ENCODE results near the gene ARTN. TPM values are rescaled to one million over a fixed set of nuclear protein-coding genes. Genes with fewer than 3 reads are reported as not detected.
A peak's percentile ranks its signal among the peaks of the same experiment; 100 is the strongest.

The ARTN gene
- total and polyA plus RNA-seq, 4 donors, result 1.8 to 4.9 (median 2.1) TPM; not detected in 1

DNA sequence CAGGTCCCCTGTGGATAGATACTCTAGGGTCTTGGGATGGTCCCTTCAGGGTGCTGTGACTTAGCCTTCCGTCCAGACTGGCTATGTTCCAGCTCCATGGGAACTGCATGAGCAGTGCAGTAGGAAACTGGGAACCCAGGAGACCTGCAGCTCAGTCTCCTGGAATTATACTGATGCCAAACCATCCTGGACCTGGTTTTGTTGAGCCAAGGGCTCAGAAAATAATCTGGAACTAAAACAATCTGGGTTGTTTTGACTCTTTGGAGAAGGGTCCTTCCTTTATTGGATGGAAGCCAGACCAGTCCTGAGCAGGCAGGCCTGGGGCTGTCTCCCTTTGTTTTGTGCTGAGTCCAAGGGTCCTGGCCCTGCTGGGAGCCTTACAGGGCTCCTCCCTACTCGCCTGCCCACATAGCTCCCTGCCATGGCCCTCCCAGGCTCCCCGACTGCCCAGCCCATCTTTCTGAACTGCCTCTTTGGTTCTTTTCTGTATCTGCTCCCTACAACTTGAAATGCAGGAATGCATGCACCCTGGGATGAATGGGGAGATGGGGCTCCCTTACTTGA is 14.4 kb downstream of the ARTN start:
- H3K27me3 ChIP-seq (ENCODE audit: control insufficient read depth in 1 of 2, insufficient read depth in 2 of 2, low read length in 1 of 2), result no peaks in the 10 kb centered on the region
- WGBS, 2 donors, result 4 to 10% methylated on average over 3 of the region's 3 CpGs
- intact Hi-C loops (cut with DNase I), result loop anchor here in 1 of 2 donors (10.0 kb wide), 1 partner anchor 413 kb away; the partner anchor contains the start of gene PTPRF
- no peaks in the 10 kb centered on the region for H3K4me1 ChIP-seq (ENCODE audit: control insufficient read depth in 1 of 2, insufficient read depth in 2 of 2, low read length in 2 of 2)
- no peak for DNase-seq
- H3K9me3 ChIP-seq (ENCODE audit: control insufficient read depth, low read length), result no peaks in the 10 kb centered on the region
- peak overlapping the region in 1 of 2 donors; percentile 59 for H3K4me3 ChIP-seq (ENCODE audit: low read length in 2 of 2)
- H3K36me3 ChIP-seq (ENCODE audit: control insufficient read depth in 1 of 2, insufficient read depth in 2 of 2, low read length in 1 of 2), result no peaks in the 10 kb centered on the region
- no peak for ATAC-seq (ENCODE audit: low FRiP score)
- no peak overlapping the region for H3K27ac ChIP-seq (ENCODE audit: low read depth in 1 of 2, low read length in 2 of 2)

DNA sequence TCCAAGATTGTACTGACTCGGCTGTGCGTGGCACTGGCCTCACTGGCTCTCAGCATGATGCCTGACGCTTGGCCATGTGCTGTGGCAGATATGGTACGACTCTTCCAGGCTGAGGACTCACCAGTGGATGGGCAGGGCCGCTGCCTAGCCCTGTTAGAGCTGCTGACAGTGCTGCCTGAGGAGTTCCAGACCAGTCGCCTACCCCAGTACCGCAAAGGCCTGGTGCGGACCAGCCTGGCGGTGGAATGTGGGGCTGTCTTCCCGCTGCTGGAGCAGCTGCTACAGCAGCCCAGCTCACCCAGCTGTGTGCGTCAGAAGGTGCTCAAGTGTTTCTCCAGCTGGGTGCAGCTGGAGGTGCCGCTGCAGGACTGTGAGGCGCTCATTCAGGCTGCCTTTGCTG is 16.1 kb downstream of the ARTN start:
- intact Hi-C loops (cut with DNase I), result loop anchor here in 1 of 2 donors (10.0 kb wide), 1 partner anchor 415 kb away; the partner anchor contains the start of gene PTPRF
- WGBS, 2 donors, result 85 to 87% methylated on average over 13 of the region's 13 CpGs

DNA sequence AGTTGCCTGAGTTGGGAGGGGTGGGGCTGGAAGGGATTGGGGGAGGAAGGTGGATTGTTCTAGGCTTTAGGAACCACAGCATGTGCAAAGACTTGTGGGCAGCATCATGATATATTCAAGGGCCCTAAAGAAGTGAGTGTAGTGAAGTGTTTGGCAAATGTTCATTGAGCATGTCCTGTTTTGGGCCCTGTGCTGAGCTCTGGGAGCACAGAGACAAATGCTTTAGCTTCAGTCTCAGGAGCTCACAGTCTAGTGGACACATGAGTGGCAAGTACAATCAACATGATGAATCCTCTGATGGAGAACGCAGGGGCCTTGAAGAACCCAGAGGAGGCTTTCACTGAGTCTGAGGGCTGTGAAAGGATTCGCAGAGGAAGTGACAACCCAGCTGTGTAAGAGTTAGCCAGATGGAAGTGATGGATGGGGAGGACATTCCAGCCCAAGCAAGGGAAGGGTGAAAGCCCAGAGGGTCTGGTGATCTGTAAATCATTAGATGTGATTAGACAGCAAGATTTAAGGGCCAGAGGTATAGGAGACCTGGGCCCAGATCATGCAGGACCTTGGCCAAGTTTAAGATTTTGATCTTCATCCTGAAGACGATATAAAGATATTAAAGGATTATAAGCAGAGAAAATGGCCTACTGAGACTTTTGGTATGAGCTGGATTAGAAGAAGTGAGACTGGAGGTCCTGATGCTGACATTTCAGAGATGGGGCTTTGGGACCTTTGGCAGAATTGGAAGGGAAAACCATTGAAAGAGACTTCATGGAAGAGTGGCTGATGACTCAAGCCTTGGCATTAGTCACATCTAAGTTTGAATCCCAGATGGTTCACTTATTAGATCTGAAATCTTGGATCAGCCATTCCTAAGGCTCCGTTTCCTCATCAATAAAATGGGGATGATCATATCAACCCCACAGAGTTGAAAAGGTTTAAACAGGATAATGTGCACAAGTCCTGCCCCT is 17.7 kb downstream of the ARTN start:
- 87 to 88% methylated on average over 4 of the region's 4 CpGs for WGBS, 2 donors
- Histone ChIP-seq H3K27me3 (ENCODE audit: control insufficient read depth in 1 of 2, insufficient read depth in 2 of 2, low read length in 1 of 2) (no peaks in the 10 kb centered on the region), H3K4me1 (ENCODE audit: control insufficient read depth in 1 of 2, insufficient read depth in 2 of 2, low read length in 2 of 2) (no peaks in the 10 kb centered on the region), H3K27ac (ENCODE audit: low read depth in 1 of 2, low read length in 2 of 2) (no peak overlapping the region), H3K4me3 (ENCODE audit: low read length in 2 of 2) (no peak overlapping the region), H3K9me3 (ENCODE audit: control insufficient read depth, low read length) (no peaks in the 10 kb centered on the region), H3K36me3 (ENCODE audit: control insufficient read depth in 1 of 2, insufficient read depth in 2 of 2, low read length in 1 of 2) (no peaks in the 10 kb centered on the region)
- DNase-seq (no peak), ATAC-seq (ENCODE audit: low FRiP score) (no peak)
- intact Hi-C loops (cut with DNase I), result no loop called here

More for the DNA sequence above, 16.1 kb downstream of the ARTN start:
- H3K4me1 ChIP-seq (ENCODE audit: control insufficient read depth in 1 of 2, insufficient read depth in 2 of 2, low read length in 2 of 2), result no peaks in the 10 kb centered on the region
- no peaks in the 10 kb centered on the region for H3K27me3 ChIP-seq (ENCODE audit: control insufficient read depth in 1 of 2, insufficient read depth in 2 of 2, low read length in 1 of 2)
- H3K36me3 ChIP-seq (ENCODE audit: control insufficient read depth in 1 of 2, insufficient read depth in 2 of 2, low read length in 1 of 2), result no peaks in the 10 kb centered on the region
- DNase-seq (no peak), ATAC-seq (ENCODE audit: low FRiP score) (no peak)
- H3K4me3 ChIP-seq (ENCODE audit: low read length in 2 of 2), result no peak overlapping the region
- no peak overlapping the region for H3K27ac ChIP-seq (ENCODE audit: low read depth in 1 of 2, low read length in 2 of 2)
- H3K9me3 ChIP-seq (ENCODE audit: control insufficient read depth, low read length), result no peaks in the 10 kb centered on the region

DNA sequence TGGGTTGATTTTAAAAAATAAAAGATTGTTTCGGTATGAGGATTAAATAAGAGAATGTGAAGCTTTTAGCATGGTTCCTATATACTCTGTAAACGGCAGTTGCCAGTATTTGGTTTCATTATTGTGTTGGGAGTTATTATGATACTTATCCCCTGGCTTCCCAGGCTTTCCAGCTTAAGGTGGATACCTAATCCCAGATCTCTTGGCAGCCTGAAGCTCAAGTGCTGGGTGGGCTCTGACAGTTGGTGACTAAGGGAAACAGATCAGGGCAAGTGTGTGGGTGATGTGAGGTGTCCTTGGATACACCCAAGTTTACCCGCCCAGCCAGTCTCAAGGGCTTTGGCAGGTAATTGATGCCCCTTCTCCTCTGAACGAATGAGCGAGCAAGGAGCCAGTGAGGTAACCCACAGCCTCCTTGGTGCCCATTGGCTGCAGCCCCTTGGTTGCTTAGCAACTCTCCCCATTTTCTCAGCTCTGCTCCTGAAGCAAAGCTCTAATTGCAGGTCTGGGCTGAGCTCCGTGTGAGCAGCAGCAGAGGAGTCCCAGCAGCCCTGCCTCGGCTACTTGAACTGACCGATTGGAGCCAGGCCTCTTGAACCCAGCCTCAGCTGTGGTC is 19.2 kb downstream of the ARTN start:
- H3K27me3 ChIP-seq (ENCODE audit: control insufficient read depth in 1 of 2, insufficient read depth in 2 of 2, low read length in 1 of 2), result no peaks in the 10 kb centered on the region
- intact Hi-C loops (cut with DNase I), result no loop called here
- peaks cover 0 to 8% of the 10 kb centered on the region in 2 donors for H3K36me3 ChIP-seq (ENCODE audit: control insufficient read depth in 1 of 2, insufficient read depth in 2 of 2, low read length in 1 of 2)
- H3K27ac ChIP-seq (ENCODE audit: low read depth in 1 of 2, low read length in 2 of 2), result no peak overlapping the region
- ATAC-seq (ENCODE audit: low FRiP score) (no peak), DNase-seq (peak in 1 of 2 donors; percentile 30)
- no peaks in the 10 kb centered on the region for H3K9me3 ChIP-seq (ENCODE audit: control insufficient read depth, low read length)
- H3K4me3 ChIP-seq (ENCODE audit: low read length in 2 of 2), result no peak overlapping the region
- H3K4me1 ChIP-seq (ENCODE audit: control insufficient read depth in 1 of 2, insufficient read depth in 2 of 2, low read length in 2 of 2), result no peaks in the 10 kb centered on the region
- 67% methylated on average over 8 of the region's 8 CpGs for WGBS, 2 donors

DNA sequence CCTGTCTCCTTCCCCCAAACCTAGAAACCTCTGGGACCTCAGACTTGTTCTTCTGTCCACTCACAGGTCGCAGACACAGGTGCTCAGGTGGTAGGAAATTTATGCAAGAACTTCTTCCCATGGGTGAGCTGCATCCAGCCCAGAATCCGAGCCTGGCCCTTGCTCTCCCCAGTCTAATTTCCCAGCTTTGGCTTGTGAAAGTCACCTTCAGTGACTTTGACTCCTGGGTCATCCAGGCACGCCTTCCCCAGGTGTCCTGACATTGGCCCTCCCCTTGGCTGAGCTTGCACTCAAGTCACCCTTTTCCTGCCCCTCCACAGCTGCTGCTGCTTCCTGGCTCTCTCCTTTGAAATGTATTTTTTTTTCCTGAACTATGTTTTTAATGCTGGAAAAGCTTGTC is 19.8 kb downstream of the ARTN start:
- Histone ChIP-seq H3K27me3 (ENCODE audit: control insufficient read depth in 1 of 2, insufficient read depth in 2 of 2, low read length in 1 of 2) (no peaks in the 10 kb centered on the region), H3K27ac (ENCODE audit: low read depth in 1 of 2, low read length in 2 of 2) (no peak overlapping the region), H3K9me3 (ENCODE audit: control insufficient read depth, low read length) (no peaks in the 10 kb centered on the region), H3K36me3 (ENCODE audit: control insufficient read depth in 1 of 2, insufficient read depth in 2 of 2, low read length in 1 of 2) (peaks cover 0 to 10% of the 10 kb centered on the region in 2 donors), H3K4me3 (ENCODE audit: low read length in 2 of 2) (no peak overlapping the region), H3K4me1 (ENCODE audit: control insufficient read depth in 1 of 2, insufficient read depth in 2 of 2, low read length in 2 of 2) (no peaks in the 10 kb centered on the region)
- ATAC-seq (ENCODE audit: low FRiP score) (no peak), DNase-seq (no peak)
- WGBS, 2 donors, result 81 to 83% methylated on average over 3 of the region's 3 CpGs
- intact Hi-C loops (cut with DNase I), result no loop called here

DNA sequence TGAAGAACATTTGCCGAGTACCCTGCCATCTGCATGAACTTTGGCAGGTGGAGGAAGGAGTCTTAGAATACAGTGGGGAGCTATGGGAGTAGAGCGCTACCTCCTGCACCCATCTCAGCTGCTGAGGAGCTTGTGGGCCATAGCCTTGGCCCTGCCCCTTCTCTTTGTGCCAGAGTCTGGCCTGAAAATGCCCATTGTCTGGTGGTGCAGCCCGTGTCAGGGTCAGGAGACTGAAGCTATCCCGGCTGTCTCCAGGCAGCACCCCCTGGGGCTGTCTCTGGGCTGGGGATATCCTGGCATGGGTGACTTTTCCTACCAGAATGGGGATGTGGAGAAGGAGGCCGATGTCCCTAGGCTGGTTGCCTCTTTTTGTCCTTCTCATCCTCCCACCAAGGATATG is 20.4 kb downstream of the ARTN start:
- Histone ChIP-seq H3K27ac (ENCODE audit: low read depth in 1 of 2, low read length in 2 of 2) (no peak overlapping the region), H3K9me3 (ENCODE audit: control insufficient read depth, low read length) (no peaks in the 10 kb centered on the region), H3K4me1 (ENCODE audit: control insufficient read depth in 1 of 2, insufficient read depth in 2 of 2, low read length in 2 of 2) (no peaks in the 10 kb centered on the region), H3K36me3 (ENCODE audit: control insufficient read depth in 1 of 2, insufficient read depth in 2 of 2, low read length in 1 of 2) (peaks cover 0 to 13% of the 10 kb centered on the region in 2 donors), H3K27me3 (ENCODE audit: control insufficient read depth in 1 of 2, insufficient read depth in 2 of 2, low read length in 1 of 2) (no peaks in the 10 kb centered on the region), H3K4me3 (ENCODE audit: low read length in 2 of 2) (no peak overlapping the region)
- intact Hi-C loops (cut with DNase I), result no loop called here
- ATAC-seq (ENCODE audit: low FRiP score) (no peak), DNase-seq (no peak)
- 95% methylated on average over 5 of the region's 5 CpGs for WGBS, 2 donors

DNA sequence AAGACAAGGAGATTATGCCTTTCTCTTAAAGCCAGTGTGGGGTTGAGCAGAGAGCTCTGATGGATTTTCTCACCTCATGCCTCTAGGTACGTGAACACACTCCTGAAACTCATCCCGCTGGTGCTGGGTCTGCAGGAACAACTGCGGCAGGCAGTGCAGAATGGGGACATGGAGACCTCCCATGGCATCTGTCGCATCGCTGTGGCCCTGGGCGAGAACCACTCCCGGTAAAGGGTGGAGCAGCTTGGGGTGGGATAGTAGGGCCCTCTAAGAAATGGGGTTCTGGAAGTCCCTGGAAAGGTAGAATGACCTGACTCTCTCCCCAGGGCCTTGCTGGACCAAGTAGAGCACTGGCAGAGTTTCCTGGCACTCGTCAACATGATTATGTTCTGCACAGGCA is 22.6 kb downstream of the ARTN start:
- Histone ChIP-seq H3K36me3 (ENCODE audit: control insufficient read depth in 1 of 2, insufficient read depth in 2 of 2, low read length in 1 of 2) (peaks cover 0 to 19% of the 10 kb centered on the region in 2 donors), H3K4me1 (ENCODE audit: control insufficient read depth in 1 of 2, insufficient read depth in 2 of 2, low read length in 2 of 2) (no peaks in the 10 kb centered on the region)
- 94 to 95% methylated on average over 8 of the region's 8 CpGs for WGBS, 2 donors

DNA sequence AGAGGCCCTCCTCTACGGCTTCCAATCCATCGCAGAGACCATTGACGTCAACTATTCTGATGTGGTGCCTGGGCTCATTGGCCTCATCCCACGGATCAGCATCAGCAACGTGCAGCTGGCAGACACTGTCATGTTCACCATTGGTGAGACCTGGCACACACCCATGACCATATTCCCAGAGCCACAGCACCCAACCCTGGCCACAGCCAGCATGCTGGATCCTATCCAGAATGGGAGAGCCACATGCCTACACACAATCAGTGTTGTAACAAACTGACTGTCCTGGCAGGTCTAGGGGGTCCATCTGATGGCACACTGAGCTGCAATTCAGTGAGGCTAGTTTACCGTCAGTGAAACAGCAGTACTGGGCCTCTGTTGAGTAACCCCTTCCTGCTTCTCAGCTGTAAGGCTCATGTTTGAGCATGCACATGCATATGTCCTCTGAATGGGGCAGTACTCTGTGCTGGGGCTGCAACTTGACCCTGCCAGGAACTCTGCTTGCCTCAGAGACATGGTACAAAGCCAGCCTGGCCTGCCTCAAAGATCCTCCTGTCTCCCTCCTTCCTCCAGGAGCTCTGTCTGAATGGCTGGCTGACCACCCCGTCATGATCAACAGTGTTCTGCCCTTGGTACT is 23.9 kb downstream of the ARTN start:
- Histone ChIP-seq H3K27ac (ENCODE audit: low read depth in 1 of 2, low read length in 2 of 2) (no peak overlapping the region), H3K36me3 (ENCODE audit: control insufficient read depth in 1 of 2, insufficient read depth in 2 of 2, low read length in 1 of 2) (peaks cover 0 to 19% of the 10 kb centered on the region in 2 donors), H3K4me3 (ENCODE audit: low read length in 2 of 2) (no peak overlapping the region), H3K4me1 (ENCODE audit: control insufficient read depth in 1 of 2, insufficient read depth in 2 of 2, low read length in 2 of 2) (no peaks in the 10 kb centered on the region), H3K9me3 (ENCODE audit: control insufficient read depth, low read length) (no peaks in the 10 kb centered on the region), H3K27me3 (ENCODE audit: control insufficient read depth in 1 of 2, insufficient read depth in 2 of 2, low read length in 1 of 2) (no peaks in the 10 kb centered on the region)
- intact Hi-C loops (cut with DNase I), result no loop called here
- WGBS, 2 donors, result 83 to 85% methylated on average over 7 of the region's 7 CpGs
- ATAC-seq (ENCODE audit: low FRiP score) (no peak), DNase-seq (no peak)

More for the DNA sequence above, 22.6 kb downstream of the ARTN start:
- intact Hi-C loops (cut with DNase I), result no loop called here
- no peak overlapping the region for H3K4me3 ChIP-seq (ENCODE audit: low read length in 2 of 2)
- no peak overlapping the region for H3K27ac ChIP-seq (ENCODE audit: low read depth in 1 of 2, low read length in 2 of 2)
- no peak for ATAC-seq (ENCODE audit: low FRiP score)
- DNase-seq, result no peak
- no peaks in the 10 kb centered on the region for H3K27me3 ChIP-seq (ENCODE audit: control insufficient read depth in 1 of 2, insufficient read depth in 2 of 2, low read length in 1 of 2)
- H3K9me3 ChIP-seq (ENCODE audit: control insufficient read depth, low read length), result no peaks in the 10 kb centered on the region
